Left forelimb (tissue), 1 donor: ENCODE measurements around the gene TUBE1.
"Not testable (repeated sequence)": the region's sequence is repeated elsewhere in the genome, so short reads cannot be mapped to it uniquely, and the experiment has no call there.

Source experiments
- DNase-seq: peaks from one replicate; pipeline ENCODE4 v3.0.0-alpha.2; 2018; ENCODE audit warnings: low spot score

Gene TUBE1

GRCh38 chr6:112062966-112063365 is 24.3 kb downstream of the TUBE1 start:
- DNase-seq = no peak

- no peak for DNase-seq
Measured at GRCh38 chr6:112061605-112062004, 25.7 kb downstream of the TUBE1 start.

- no peak for DNase-seq
Measured at GRCh38 chr6:112058243-112059032, 28.8 kb downstream of the TUBE1 start.

- no peak for DNase-seq
Measured at GRCh38 chr6:112054555-112055190, 32.6 kb downstream of the TUBE1 start.

GRCh38 chr6:112054001-112054400 is 33.3 kb downstream of the TUBE1 start, which contains the start of gene CCN6:
CCN6 (plus strand) TSS chr6:112054104; CDS start chr6:112054358, 254 bp downstream.
- DNase-seq = no peak

- DNase-seq = not testable (repeated sequence)
Measured at GRCh38 chr6:112051251-112051740, 36.0 kb downstream of the TUBE1 start.

- no peak for DNase-seq
Measured at GRCh38 chr6:112050429-112050828, 36.9 kb downstream of the TUBE1 start.

GRCh38 chr6:112049996-112050395 is 37.3 kb downstream of the TUBE1 start:
- DNase-seq = no peak

GRCh38 chr6:112049026-112049799 is 38.1 kb downstream of the TUBE1 start:
- no peak for DNase-seq

- not testable (repeated sequence) for DNase-seq
Measured at GRCh38 chr6:112047523-112047922, 39.8 kb downstream of the TUBE1 start.

GRCh38 chr6:112044856-112045255 is 42.4 kb downstream of the TUBE1 start:
- no peak for DNase-seq

- DNase-seq = no peak
Measured at GRCh38 chr6:112044196-112044595, 43.1 kb downstream of the TUBE1 start.

GRCh38 chr6:112043032-112044007 is 44.0 kb downstream of the TUBE1 start:
- peak; percentile 92 for DNase-seq

- DNase-seq = no peak
Measured at GRCh38 chr6:112041535-112041934, 45.7 kb downstream of the TUBE1 start.

GRCh38 chr6:112040956-112041355 is 46.3 kb downstream of the TUBE1 start:
- no peak for DNase-seq

GRCh38 chr6:112039431-112039770 is 47.9 kb downstream of the TUBE1 start:
- no peak for DNase-seq

GRCh38 chr6:112038756-112039430 is 48.4 kb downstream of the TUBE1 start:
- DNase-seq = no peak

- no peak for DNase-seq
Measured at GRCh38 chr6:112038268-112038667, 49.0 kb downstream of the TUBE1 start.

- DNase-seq = no peak
Measured at GRCh38 chr6:112037783-112038216, 49.5 kb downstream of the TUBE1 start.

GRCh38 chr6:112036088-112036637 is 51.1 kb downstream of the TUBE1 start:
- DNase-seq = no peak
